HG03108 (cell line): ENCODE data around the gene RAB14.
A peak's percentile ranks its signal among the peaks of the same experiment; 100 is the strongest.
"Not testable (repeated sequence)": the region's sequence is repeated elsewhere in the genome, so short reads cannot be mapped to it uniquely, and the experiment has no call there.

Source experiments
- ATAC-seq: cut with Tn5 transposase; IDR thresholded peaks from one replicate; pipeline ENCODE4 v1.9.1; 2021; ENCODE audit warnings: moderate library complexity; ENCODE audit not compliant: unreplicated experiment

Gene RAB14

DNA sequence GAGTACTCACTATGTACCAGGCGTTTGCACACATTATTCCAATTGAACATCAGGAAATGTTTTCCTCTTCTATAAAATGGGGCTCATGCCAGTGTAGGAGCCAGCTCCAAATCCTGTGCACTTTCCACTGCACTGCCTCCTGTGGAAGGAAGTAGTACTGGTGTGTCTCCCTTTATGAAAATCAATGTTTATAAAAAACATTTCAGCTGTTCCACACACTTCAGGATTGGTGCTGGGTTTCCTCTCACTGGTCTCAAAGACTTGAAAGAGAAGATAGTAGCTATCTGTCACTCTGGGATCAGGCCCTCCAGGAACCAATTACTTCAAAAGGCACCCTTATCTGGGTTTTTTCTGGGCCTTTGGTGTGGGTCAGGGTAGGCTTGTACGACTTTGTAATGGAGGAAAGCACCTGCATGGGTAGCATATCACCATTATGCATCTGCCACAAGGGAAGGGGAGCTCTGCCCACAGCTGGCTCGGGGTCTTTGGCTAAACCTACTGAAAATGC lies 32.5 kb downstream of the RAB14 start:
- no peak for ATAC-seq

DNA sequence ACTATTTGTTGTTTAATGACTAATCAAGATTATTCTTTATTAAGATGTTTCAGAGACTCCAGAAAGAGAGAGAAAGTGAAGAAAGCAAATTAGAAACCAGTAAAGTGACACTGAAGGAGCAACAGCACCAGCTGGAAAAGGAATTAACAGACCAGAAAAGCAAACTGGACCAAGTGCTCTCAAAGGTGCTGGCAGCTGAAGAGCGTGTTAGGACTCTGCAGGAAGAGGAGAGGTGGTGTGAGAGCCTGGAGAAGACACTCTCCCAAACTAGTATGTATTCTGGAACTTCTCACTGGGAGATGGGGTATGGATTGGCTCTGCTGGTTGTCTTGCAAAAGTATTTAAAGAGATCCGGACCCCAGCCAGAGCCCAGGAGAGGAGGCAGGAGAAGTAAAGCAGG lies 33.6 kb downstream of the RAB14 start:
- ATAC-seq = no peak

DNA sequence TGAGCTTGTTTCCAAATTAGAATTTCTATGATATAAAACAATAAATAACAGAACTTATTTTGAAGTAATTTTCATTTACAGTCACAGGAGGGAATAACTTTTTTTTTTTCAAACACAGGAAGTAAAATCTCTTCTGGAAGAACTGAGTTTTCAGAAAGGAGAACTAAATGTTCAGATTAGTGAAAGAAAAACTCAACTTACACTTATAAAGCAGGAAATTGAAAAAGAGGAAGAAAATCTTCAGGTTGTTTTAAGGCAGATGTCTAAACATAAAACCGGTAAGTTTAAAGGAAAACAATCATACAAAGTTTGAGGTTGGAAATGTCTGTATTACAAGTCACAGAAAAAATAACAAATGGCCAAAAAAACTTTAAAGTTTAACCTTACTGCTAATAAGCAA lies 41.6 kb downstream of the RAB14 start:
- no peak for ATAC-seq

DNA sequence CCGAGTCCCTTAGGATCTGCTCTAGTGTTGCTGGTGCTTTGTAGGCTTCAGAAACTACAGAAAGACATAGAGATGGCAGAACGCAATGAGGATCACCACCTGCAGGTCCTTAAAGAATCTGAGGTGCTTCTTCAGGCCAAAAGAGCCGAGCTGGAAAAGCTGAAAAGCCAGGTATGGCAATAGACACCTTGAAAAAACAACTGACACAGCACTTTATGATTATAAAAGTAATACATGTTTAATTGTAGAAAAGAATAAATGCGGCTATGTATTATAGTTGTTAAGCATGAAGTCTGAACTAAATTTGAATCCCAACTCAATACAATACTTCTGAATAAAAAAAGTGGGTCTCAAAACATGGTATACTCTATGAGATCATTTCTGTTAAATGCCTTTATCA lies 43.7 kb downstream of the RAB14 start:
- ATAC-seq = no peak

DNA sequence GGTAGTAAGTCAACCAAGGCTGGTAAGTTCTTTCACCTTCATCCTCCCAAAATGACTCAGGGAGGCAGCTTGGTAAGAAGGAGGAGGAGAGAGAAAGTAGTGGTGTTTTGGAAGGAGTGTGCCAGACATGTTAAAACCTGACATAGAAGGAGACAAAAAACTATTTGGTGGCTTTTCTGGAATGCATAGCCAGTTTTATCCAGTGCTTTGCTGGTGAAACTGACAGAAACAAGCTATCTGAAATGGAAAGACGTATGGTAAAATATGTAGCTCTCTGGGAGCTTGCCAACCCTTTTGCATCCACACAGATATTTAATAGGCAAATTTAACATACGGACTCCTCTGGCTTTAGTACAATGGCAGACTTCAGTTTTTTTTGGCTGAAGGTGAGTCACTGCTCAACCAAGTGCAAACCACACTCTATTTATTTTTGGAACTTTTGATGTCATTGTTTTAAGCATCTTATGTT lies 45.4 kb downstream of the RAB14 start:
- peak; percentile 53 for ATAC-seq

DNA sequence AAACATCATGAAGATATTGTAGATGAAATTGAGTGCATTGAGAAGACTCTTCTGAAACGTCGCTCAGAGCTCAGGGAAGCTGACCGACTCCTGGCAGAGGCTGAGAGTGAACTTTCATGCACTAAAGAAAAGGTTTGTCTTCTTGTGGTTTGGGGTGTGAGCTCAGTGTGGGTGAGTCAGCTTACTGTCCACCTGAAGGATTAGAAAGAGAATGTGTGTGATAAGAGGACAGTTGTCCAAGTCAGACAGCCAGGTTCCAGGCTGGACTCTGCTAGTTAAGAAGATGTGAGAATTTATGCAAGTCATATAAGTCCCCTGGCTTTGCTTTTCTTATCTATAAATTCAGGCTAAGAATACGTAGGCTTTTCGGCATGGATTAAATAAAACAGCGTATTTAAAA lies 46.9 kb downstream of the RAB14 start:
- ATAC-seq = no peak

DNA sequence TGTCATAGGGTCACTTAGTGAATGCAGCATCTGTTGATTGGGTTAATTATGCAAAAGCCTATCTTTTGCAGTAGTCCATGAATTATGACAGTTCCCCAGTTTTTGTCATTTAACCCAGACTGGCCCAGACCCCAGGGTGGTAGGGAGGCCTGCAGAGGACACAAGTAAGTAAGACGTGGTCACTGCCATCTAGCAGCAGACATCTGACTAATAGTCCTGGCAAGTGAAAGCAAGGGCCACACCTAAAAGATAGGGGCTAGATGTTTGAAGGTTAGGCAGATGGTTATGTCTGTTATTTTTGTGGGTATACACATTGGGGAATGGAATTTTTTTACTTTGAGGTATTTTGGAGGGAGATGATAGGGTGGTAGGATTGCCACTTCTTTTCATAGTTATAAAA lies 48.0 kb downstream of the RAB14 start:
- no peak for ATAC-seq

DNA sequence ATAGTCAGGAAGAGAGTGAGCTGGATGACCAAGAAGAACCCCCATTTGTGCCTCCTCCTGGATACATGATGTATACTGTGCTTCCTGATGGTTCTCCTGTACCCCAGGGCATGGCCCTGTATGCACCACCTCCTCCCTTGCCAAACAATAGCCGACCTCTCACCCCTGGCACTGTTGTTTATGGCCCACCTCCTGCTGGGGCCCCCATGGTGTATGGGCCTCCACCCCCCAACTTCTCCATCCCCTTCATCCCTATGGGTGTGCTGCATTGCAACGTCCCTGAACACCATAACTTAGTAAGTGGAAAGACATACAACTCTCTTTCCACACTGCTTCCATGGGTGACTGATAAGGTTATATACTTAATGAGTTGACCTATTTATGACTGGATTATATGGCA lies 51.5 kb downstream of the RAB14 start:
- ATAC-seq = no peak

DNA sequence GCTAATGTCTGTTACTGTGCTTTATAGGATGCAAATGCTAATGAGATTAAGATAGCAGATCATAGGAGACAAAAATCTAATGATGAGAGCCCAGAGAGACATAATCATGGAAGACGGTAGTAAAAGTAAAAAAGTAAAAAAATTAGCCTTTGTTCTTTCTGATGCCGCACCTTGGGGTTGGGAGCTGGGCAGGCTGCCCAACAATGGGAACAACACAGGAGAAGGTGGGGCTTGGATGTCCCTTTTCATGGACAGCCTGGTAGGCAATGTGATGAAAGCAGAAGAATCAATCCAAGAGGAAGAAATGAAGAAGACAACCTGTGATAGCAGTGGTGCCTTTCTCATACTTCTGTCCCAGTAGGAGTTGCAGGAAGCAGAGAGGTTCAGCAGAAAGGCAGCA lies 57.2 kb downstream of the RAB14 start:
- no peak for ATAC-seq

DNA sequence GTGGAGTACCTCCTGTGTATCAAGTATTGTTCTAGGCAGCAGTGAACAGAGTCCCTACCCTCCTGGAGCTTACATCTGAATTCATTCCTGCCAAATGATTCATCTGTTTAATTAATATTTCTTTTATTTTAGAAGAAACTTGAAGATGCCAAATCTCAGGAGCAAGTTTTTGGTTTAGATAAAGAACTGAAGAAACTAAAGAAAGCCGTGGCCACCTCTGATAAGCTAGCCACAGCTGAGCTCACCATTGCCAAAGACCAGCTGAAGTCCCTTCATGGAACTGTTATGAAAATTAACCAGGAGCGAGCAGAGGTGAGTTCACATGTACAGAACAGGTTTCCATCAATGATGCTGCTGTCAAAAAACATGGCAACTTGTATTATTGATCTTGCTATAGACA lies 57.9 kb downstream of the RAB14 start:
- ATAC-seq = no peak

DNA sequence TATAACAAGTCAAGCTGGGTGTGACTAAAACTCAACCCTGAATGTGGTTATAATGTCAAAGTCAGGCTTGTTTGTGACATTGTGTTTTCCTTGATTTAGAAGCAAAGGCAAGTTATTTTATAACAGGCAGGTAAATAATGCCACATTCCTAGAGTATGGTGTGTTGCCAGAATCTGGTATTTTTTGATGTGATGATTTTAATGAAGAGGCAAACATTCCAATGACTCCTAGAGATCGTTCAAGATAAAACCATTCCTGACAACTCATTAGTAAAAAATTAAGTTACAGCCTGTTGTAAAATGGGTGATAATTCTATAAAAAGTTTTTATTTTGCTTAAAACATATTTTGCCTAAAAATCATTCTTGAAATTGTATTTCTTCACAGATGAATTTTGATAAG lies 60.0 kb downstream of the RAB14 start:
- ATAC-seq = no peak

DNA sequence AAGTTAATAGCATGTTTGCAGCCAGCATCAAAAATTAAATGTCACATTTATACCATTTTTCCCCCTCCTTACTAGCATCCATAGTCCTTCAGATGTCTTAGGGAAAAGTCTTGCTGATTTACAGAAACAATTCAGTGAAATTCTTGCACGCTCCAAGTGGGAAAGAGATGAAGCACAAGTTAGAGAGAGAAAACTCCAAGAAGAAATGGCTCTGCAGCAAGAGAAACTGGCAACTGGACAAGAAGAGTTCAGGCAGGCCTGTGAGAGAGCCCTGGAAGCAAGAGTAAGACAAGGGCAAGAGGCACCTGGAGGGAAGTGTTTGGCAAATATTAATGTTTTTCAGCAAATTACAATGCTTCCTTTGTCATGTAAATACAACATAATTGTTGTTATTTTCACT lies 60.4 kb downstream of the RAB14 start:
- ATAC-seq = no peak

DNA sequence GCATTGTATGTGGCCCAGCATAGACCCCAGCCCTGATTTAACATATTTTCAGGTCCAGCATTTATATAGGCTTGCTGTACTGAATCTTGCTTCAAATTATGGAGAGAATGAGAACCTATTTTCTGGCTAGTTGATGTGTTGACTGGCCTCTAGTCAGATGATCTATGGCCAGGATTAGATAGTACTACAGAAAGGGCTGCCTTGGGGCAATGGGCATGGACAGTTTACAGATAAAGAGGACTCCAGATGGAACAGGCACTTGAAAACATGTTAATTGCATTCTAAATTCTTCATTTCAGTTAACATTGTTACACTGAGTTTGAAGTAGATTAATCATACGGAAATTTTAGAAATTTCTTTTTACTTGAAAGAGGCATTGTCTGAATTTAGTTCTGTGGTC lies 61.5 kb downstream of the RAB14 start:
- ATAC-seq = no peak

DNA sequence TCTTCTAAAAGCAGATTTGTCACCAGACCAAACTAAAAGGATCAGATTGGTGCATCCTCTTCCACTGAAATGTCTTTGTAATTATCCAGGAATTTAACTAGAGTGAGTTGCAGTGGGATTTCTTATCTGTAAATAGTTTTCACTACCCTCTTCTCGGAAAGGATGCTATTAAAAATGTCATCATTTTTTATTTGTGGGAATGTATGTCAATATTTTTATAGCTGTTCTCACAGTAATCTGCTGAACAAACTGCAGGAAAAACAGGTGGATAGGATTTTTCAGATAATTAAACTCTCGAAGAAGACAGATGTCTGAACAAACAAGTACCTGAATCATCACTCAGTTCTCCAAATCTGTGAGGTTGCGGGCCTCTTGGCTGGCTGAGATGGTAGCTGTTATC lies 62.7 kb downstream of the RAB14 start:
- no peak for ATAC-seq

DNA sequence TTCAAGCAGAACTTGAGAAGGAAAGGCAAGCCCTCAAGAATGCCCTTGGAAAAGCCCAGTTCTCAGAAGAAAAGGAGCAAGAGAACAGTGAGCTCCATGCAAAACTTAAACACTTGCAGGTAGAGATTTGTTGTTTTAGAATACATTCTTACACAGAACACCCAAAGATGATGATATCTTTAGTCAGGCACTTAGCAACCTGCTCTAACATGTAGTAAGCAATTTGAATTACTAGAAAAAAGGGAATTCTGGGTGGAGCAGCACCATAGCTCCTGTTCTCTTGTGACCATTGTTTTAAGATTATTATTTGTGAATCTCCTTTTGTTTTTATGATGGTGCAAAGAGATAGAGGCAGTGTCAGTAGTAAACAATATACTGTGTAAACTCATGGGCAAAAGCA lies 63.1 kb downstream of the RAB14 start:
- no peak for ATAC-seq

DNA sequence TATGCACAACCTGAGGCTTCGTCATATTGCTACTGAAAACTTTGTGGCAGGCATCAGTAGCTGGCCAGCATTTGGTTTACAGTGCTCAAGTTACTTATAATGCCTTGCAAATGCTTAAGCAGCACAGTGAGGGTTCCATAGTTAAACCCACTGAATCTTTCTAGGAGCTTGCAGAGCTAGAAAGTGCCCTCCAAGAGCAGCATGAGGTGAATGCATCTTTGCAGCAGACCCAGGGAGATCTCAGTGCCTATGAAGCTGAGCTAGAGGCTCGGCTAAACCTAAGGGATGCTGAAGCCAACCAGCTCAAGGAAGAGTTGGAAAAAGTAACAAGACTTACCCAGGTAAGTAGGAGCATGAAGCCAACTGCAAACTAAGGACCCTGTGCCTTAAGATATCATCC lies 66.0 kb downstream of the RAB14 start:
- ATAC-seq = no peak

DNA sequence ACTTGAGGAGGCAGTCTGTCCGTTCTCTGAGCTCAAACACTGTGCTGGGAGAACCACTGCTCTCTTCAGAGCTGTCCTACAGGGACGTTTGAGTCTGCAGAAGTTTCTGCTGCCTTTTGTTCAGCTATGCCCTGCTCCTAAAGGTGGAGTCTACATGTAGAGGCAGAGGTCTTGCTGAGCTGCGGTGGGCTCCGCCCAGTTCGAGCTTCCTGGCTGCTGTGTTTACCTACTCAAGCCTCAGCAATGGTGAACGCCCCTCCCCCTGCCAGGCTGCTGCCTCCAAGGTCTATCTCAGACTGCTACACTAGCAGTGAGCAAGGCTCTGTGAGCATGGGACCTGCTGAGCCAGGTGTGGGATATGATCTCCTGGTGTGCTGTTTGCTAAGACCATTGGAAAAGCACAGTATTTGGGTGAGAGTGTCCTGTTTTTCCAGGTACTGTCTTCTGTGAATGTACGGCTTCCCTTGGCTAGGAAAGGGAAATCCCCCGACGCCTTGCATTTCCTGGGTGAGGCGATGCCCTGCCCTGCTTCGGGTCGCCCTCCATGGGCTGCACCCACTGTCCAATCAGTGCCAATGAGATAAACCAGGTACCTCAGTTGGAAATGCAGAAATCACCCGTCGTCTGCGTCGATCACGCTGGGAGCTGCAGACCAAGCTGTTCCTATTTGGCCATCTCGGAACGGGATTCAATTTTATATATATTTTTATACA lies 68.4 kb downstream of the RAB14 start:
- no peak for ATAC-seq

DNA sequence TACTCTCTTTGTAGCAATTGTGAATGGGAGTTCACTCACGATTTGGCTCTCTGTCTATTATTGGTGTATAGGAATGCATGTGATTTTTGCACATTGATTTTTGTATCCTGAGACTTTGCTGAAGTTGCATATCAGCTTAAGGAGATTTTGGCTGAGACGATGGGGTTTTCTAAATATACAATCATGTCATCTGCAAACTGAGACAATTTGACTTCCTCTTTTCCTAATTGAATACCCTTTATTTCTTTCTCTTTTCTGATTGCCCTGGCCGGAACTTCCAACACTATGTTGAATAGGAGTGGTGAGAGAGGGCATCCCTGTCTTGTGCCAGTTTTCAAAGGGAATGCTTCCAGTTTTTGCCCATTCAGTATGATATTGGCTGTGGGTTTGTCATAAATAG lies 72.3 kb downstream of the RAB14 start:
- not testable (repeated sequence) for ATAC-seq
